MCF 10A (cell line): Measurements from ENCODE around the gene ZSCAN20. TPM values are rescaled to one million over a fixed set of nuclear protein-coding genes. Genes with fewer than 3 reads are reported as not detected.
A peak's percentile ranks its signal among the peaks of the same experiment; 100 is the strongest.

Experiments used
- BruUV-seq: library from RNA; stranded (reverse); fragments of 400-500 nt; replicated peaks from 2 replicates; lab custom pipeline; 2021; lab: Mats Ljungman, UMichigan
- CTCF ChIA-PET: fragments of 300-600 bp; sonication (Branson Sonifier 250); formaldehyde crosslinking; extraction: SDS; loops from one replicate; lab custom pipeline; 2021; ENCODE audit warnings: antibody characterized with exemption, inconsistent platforms; lab: Yijun Ruan, JAX
- POLR2A ChIA-PET: fragments of 300-600, 350-650 bp; sonication (Branson Sonifier 250); formaldehyde crosslinking; extraction: SDS; loops from one replicate; lab custom pipeline; 2020; ENCODE audit warnings: antibody characterized with exemption, inconsistent platforms; lab: Yijun Ruan, JAX
- DNase-seq: peaks from one replicate; pipeline ENCODE4 v3.0.0-alpha.2; 2018; ENCODE audit not compliant: unreplicated experiment
- H3K27ac Mint-ChIP-seq: one replicate; pipeline ENCODE4 v1.8.0; 2022; ENCODE audit warnings: mild to moderate bottlenecking, low read depth, mixed read lengths; ENCODE audit not compliant: unreplicated experiment
- H3K27me3 Mint-ChIP-seq: one replicate; pipeline ENCODE4 v1.8.0; 2022; ENCODE audit warnings: mixed read lengths; ENCODE audit not compliant: insufficient read depth, unreplicated experiment
- H3K36me3 Mint-ChIP-seq: one replicate; pipeline ENCODE4 v1.8.0; 2022; ENCODE audit warnings: mild to moderate bottlenecking, moderate library complexity, mixed read lengths; ENCODE audit not compliant: insufficient read depth, unreplicated experiment
- H3K4me1 Mint-ChIP-seq: one replicate; pipeline ENCODE4 v1.8.0; 2022; ENCODE audit warnings: mixed read lengths; ENCODE audit not compliant: insufficient read depth, unreplicated experiment
- H3K4me3 Mint-ChIP-seq: one replicate; pipeline ENCODE4 v1.8.0; 2022; ENCODE audit warnings: mild to moderate bottlenecking, moderate library complexity, mixed read lengths; ENCODE audit not compliant: unreplicated experiment
- H3K9me3 Mint-ChIP-seq: one replicate; pipeline ENCODE4 v1.8.0; 2022; ENCODE audit warnings: mixed read lengths; ENCODE audit not compliant: unreplicated experiment
- CTCF ChIP-seq: fragments of 200-600 bp; IDR thresholded peaks from one replicate; pipeline ENCODE4 v1.8.0; 2022; ENCODE audit warnings: antibody characterized with exemption, mild to moderate bottlenecking; ENCODE audit not compliant: unreplicated experiment
- intact Hi-C: fragments of 100-400 bp; cut with micrococcal nuclease; formaldehyde crosslinking; loops from 2 replicates; pipeline ENCODE4 v1.14.1; 2022
- total RNA-seq: library from RNA; stranded (reverse); gene quantifications from 2 replicates; pipeline ENCODE4 v1.2.3, GENCODE V29; 2022

ZSCAN20 gene
- total RNA-seq, 1 experiment from 2014 or later: 5.1 TPM

- CTCF ChIA-PET: interaction anchor here (1.3 to 1.9 kb wide), 4 partner anchors 9 to 131 kb away, joined by 5 to 9 read pairs (median 6); no protein-coding TSS in a partner anchor
- intact Hi-C loops: no loop called here
- POLR2A ChIA-PET: interaction anchor here (0.5 kb wide), 1 partner anchor 9 kb away, joined by 3 read pairs; no protein-coding TSS in a partner anchor
- H3K9me3 Mint-ChIP-seq: no peaks in the 10 kb centered on the region
- BruUV-seq: no TSS peak
- no peaks in the 10 kb centered on the region for H3K27me3 Mint-ChIP-seq
- no peak overlapping the region for H3K4me3 Mint-ChIP-seq
- H3K4me1 Mint-ChIP-seq: no peaks in the 10 kb centered on the region
- H3K36me3 Mint-ChIP-seq: no peaks in the 10 kb centered on the region
- TF ChIP-seq CTCF: no peak
- DNase-seq: no peak
- H3K27ac Mint-ChIP-seq: no peak overlapping the region
Measured at GRCh38 chr1:33426916-33427315, 45.5 kb upstream of the ZSCAN20 start.

- no TSS peak for BruUV-seq
- Mint-ChIP-seq H3K27ac (no peak overlapping the region), H3K4me3 (no peak overlapping the region), H3K4me1 (peaks cover 6% of the 10 kb centered on the region), H3K27me3 (no peaks in the 10 kb centered on the region), H3K36me3 (no peaks in the 10 kb centered on the region), H3K9me3 (no peaks in the 10 kb centered on the region)
- CTCF ChIA-PET: interaction anchor here (0.5 to 1.9 kb wide), 8 partner anchors 9 to 133 kb away, joined by 3 to 8 read pairs (median 4); no protein-coding TSS in a partner anchor
- POLR2A ChIA-PET: interaction anchor here (0.5 to 1.2 kb wide), 4 partner anchors 11 to 81 kb away, joined by 3 to 4 read pairs (median 3); no protein-coding TSS in a partner anchor
- no peak for TF ChIP-seq CTCF
- no peak for DNase-seq
- intact Hi-C loops: no loop called here
Measured at GRCh38 chr1:33428661-33429060, 43.8 kb upstream of the ZSCAN20 start.

- intact Hi-C loops: no loop called here
- POLR2A ChIA-PET: interaction anchor here (0.5 to 2.2 kb wide), 9 partner anchors 12 to 299 kb away, joined by 3 to 9 read pairs (median 3); no protein-coding TSS in a partner anchor
- TSS peak; percentile 45 for BruUV-seq
- no peak for TF ChIP-seq CTCF
- H3K36me3 Mint-ChIP-seq: no peaks in the 10 kb centered on the region
- no peaks in the 10 kb centered on the region for H3K27me3 Mint-ChIP-seq
- H3K27ac Mint-ChIP-seq: no peak overlapping the region
- H3K9me3 Mint-ChIP-seq: no peaks in the 10 kb centered on the region
- no peak overlapping the region for H3K4me3 Mint-ChIP-seq
- CTCF ChIA-PET: interaction anchor here (0.6 to 0.9 kb wide), 5 partner anchors 16 to 185 kb away, joined by 3 to 4 read pairs (median 3); partner anchors contain the start of gene ZSCAN20
- no peak for DNase-seq
- H3K4me1 Mint-ChIP-seq: peaks cover 13% of the 10 kb centered on the region
Measured at GRCh38 chr1:33429332-33429731, 43.1 kb upstream of the ZSCAN20 start.

GRCh38 chr1:33429856-33430691 is 42.4 kb upstream of the ZSCAN20 start:
- Mint-ChIP-seq H3K27me3 (no peaks in the 10 kb centered on the region), H3K36me3 (peaks cover 5% of the 10 kb centered on the region), H3K9me3 (no peaks in the 10 kb centered on the region), H3K27ac (no peak overlapping the region), H3K4me1 (peaks cover 20% of the 10 kb centered on the region), H3K4me3 (no peak overlapping the region)
- peak; percentile 39 for DNase-seq
- CTCF ChIA-PET: interaction anchor here (0.6 to 1.3 kb wide), 8 partner anchors 8 to 1440 kb away, joined by 3 to 4 read pairs (median 3); partner anchors contain the start of gene ZSCAN20
- intact Hi-C loops: loop anchor here (5.0 kb wide), 1 partner anchor 48 kb away; no protein-coding TSS in a partner anchor
- no TSS peak for BruUV-seq
- peak; percentile 18 for TF ChIP-seq CTCF
- POLR2A ChIA-PET: interaction anchor here (0.6 to 2.2 kb wide), 10 partner anchors 37 to 300 kb away, joined by 3 to 9 read pairs (median 3); no protein-coding TSS in a partner anchor
